Measurements from ENCODE around the gene SHH.

DNA sequence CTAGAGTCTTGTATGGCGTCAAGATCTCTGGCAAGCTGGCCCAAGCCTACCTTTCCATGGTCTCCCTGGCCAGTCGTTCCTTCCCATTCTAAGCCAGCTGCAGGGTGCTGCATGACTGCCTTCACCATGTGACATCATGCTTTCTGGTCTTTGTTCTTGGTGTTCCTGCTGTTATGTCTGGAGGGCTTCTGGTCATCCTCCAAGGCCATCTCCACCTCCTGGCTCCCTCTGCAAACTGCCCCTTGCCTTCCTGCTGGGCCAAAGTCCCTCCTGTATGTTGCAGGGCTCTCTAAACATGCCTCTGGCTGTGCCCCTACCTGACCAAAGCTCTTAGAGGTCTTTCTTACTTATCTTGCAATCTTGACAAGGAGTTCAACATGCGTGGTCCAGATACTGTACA lies 44.4 kb upstream of the SHH start:
- TF ChIP-seq POU2F2 (IDR thresholded peaks at IDR 0.05; ENCODE audit: low read depth, low read length): no peak
- no peak for TF ChIP-seq TAF1 (IDR thresholded peaks at IDR 0.05; ENCODE audit: low read depth, low read length)
- no peak for TF ChIP-seq POLR2A (IDR thresholded peaks at IDR 0.05; ENCODE audit: low read depth, low read length)
- TF ChIP-seq POLR2AphosphoS5 (IDR thresholded peaks at IDR 0.05; ENCODE audit: low read depth, low read length): no peak

Measured in GM12891 (cell line).